Measurements from ENCODE around the gene KMT2E.
"Not testable (repeated sequence)": the region's sequence is repeated elsewhere in the genome, so short reads cannot be mapped to it uniquely, and the experiment has no call there.

- not testable (repeated sequence) for TF ChIP-seq EP300, CTCF, POLR2A (IDR thresholded peaks at IDR 0.05)
These were observed 26.6 kb upstream of the KMT2E start for GRCh38 chr7:104987403-104987802.
